Neuronal stem cell (in vitro differentiated cells): ENCODE measurements around the gene CMYA5.

Experiments used
- DNase-seq: peaks from one replicate; pipeline ENCODE4 v3.0.0-alpha.2; 2013; ENCODE audit warnings: low spot score
- H2AFZ ChIP-seq: one replicate; pipeline ENCODE4 v1.6.1; 2013; ENCODE audit warnings: mild to moderate bottlenecking, low read length, inconsistent platforms
- H2AK5ac ChIP-seq: 2 replicates; pipeline ENCODE4 v1.6.1; 2013; ENCODE audit warnings: low read depth, mild to moderate bottlenecking, inconsistent platforms, low read length, moderate library complexity, mixed read lengths
- H2BK120ac ChIP-seq: 2 replicates; pipeline ENCODE4 v1.6.1; 2013; ENCODE audit warnings: low read depth, mild to moderate bottlenecking, inconsistent platforms, low read length, moderate library complexity, mixed read lengths
- H2BK12ac ChIP-seq: one replicate; pipeline ENCODE4 v1.6.1; 2013; ENCODE audit warnings: low read length, inconsistent platforms
- H2BK15ac ChIP-seq: 2 replicates; pipeline ENCODE4 v1.6.1; 2013; ENCODE audit warnings: mild to moderate bottlenecking, low read length, inconsistent platforms, mixed read lengths
- H2BK5ac ChIP-seq: one replicate; pipeline ENCODE4 v1.6.1; 2013; ENCODE audit warnings: inconsistent platforms, mild to moderate bottlenecking, low read length, moderate library complexity
- H3K14ac ChIP-seq: one replicate; pipeline ENCODE4 v1.6.1; 2013; ENCODE audit warnings: low read length, inconsistent platforms
- H3K18ac ChIP-seq: 2 replicates; pipeline ENCODE4 v1.6.1; 2013; ENCODE audit warnings: low read length, inconsistent platforms
- H3K23ac ChIP-seq: 2 replicates; pipeline ENCODE4 v1.6.1; 2013; ENCODE audit warnings: low read depth, mild to moderate bottlenecking, mixed read lengths, low read length, inconsistent platforms; ENCODE audit not compliant: poor library complexity
- H3K27ac ChIP-seq: replicated peaks from 3 replicates; pipeline ENCODE4 v1.5.1; 2013; ENCODE audit warnings: low read length, inconsistent platforms
- H3K27me3 ChIP-seq, 3 experiments: 2 replicates each; pipeline ENCODE4 v1.6.1; 2013; ENCODE audit warnings: low read length in 3 of 3, mild to moderate bottlenecking in 2 of 3, inconsistent platforms in 1 of 3, low read depth in 1 of 3, mixed read lengths in 1 of 3, moderate library complexity in 1 of 3; ENCODE audit not compliant: control insufficient read depth in 3 of 3, insufficient read depth in 3 of 3
- H3K36me3 ChIP-seq, 2 donors: replicated peaks in 1 of 2; 2 replicates each; pipeline ENCODE4 v1.6.1; 2013; ENCODE audit warnings: low read length in 2 of 2; ENCODE audit not compliant: control insufficient read depth in 2 of 2, insufficient read depth in 2 of 2
- H3K4ac ChIP-seq: 2 replicates; pipeline ENCODE4 v1.6.1; 2013; ENCODE audit warnings: inconsistent platforms, mild to moderate bottlenecking, low read length, moderate library complexity
- H3K4me1 ChIP-seq, 2 donors: 1 replicate in 1 of 2; 2 replicates in 1 of 2; pipeline ENCODE4 v1.6.1; 2013; ENCODE audit warnings: low read length in 2 of 2, low read depth in 1 of 2; ENCODE audit not compliant: control insufficient read depth in 2 of 2, insufficient read depth in 1 of 2
- H3K4me2 ChIP-seq: one replicate; pipeline ENCODE4 v1.6.1; 2013; ENCODE audit warnings: mild to moderate bottlenecking, low read length, inconsistent platforms; ENCODE audit not compliant: insufficient read depth, poor library complexity, severe bottlenecking
- H3K4me3 ChIP-seq, 2 donors: 2 replicates each; pipeline ENCODE4 v1.5.1; 2013; ENCODE audit warnings: low read length in 2 of 2, mild to moderate bottlenecking in 2 of 2, inconsistent platforms in 1 of 2, moderate library complexity in 1 of 2
- H3K79me1 ChIP-seq: one replicate; pipeline ENCODE4 v1.6.1; 2013; ENCODE audit warnings: low read depth, mild to moderate bottlenecking, inconsistent platforms, low read length, moderate library complexity
- H3K9ac ChIP-seq: one replicate; pipeline ENCODE4 v1.6.1; 2013; ENCODE audit warnings: mild to moderate bottlenecking, low read depth, low read length, inconsistent platforms; ENCODE audit not compliant: poor library complexity
- H3K9me3 ChIP-seq, 2 donors: replicated peaks in 1 of 2; 2 replicates each; pipeline versions ENCODE3 to v1.6.1; 2013; ENCODE audit warnings: low read length in 2 of 2, mild to moderate bottlenecking in 2 of 2, inconsistent platforms in 1 of 2, low read depth in 1 of 2, mixed read lengths in 1 of 2, moderate library complexity in 1 of 2; ENCODE audit not compliant: control insufficient read depth in 2 of 2, insufficient read depth in 1 of 2
- H4K8ac ChIP-seq: one replicate; pipeline ENCODE4 v1.6.1; 2013; ENCODE audit warnings: low read depth, mild to moderate bottlenecking, inconsistent platforms, low read length, moderate library complexity
- H4K91ac ChIP-seq: one replicate; pipeline ENCODE4 v1.6.1; 2013; ENCODE audit warnings: low read length, low read depth, mild to moderate bottlenecking, inconsistent platforms; ENCODE audit not compliant: poor library complexity
- WGBS, 2 donors: extraction: QIAGEN DNeasy Blood & Tissue Kit; methylation state at CpG; one replicate each; pipeline ENCODE4 v1.1.7; 2013; ENCODE audit warnings: missing lambda C conversion rate in 2 of 2, mixed read lengths in 1 of 2; ENCODE audit not compliant: insufficient read length in 2 of 2, insufficient replicate concordance in 1 of 2; ENCODE audit errors: extremely low coverage in 2 of 2; 5-methylcytosine and 5-hydroxymethylcytosine counted together

CMYA5 gene

DNA sequence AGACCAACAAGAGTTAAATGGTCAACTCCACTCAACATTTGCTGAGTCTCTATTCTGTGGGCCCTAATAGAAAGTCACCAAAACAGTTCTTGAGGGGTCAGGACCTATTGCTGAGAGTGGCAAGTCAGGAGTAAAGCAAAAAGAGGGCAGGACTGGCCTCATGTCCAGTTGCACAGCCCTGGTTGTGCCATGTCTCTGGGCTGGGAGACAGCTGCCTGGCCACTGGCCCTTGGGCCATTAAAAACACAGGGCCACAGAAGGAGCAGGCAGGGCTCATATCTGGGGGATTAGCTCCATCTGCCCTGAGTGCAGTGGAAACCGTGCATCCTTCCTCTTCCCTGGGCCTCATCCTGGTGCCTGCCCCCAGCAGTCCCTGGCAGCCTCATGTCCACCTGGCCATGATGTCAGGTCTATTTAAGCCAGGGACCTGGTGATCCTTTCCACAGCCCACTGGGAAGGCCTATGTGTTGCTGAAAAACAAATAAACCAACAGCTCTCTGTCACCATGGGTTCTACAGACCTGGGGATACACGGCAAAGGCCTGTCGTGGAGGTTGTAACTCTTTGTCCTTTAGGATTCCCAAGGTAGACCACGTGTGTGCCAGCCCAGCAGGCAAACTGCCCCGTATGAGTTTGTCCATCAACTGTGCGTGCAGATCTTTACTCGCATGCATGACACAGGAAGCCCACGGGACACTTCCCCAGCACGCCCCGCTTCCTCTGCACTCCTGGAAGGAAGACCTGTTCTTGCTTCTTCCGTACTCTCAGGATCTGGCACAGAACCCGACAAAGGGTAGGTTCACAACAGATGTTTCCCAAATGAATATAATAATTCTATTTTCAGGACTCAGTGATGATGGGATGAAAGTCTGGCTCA, 152.6 kb downstream of the CMYA5 start:
- Histone ChIP-seq H3K79me1 (no peaks in the 10 kb centered on the region), H3K14ac (no peak overlapping the region), H2BK5ac (no peak overlapping the region), H4K8ac (no peak overlapping the region), H3K4me3 (no peak overlapping the region), H3K27ac (no peak overlapping the region), H3K4me2 (no peak overlapping the region), H3K4ac (no peak overlapping the region), H2BK15ac (no peak overlapping the region), H3K18ac (peak overlapping the region; percentile 49), H3K9ac (no peak overlapping the region), H2AFZ (no peak overlapping the region), H2BK12ac (no peak overlapping the region), H3K9me3 (no peaks in the 10 kb centered on the region), H4K91ac (no peak overlapping the region), H3K36me3 (no peaks in the 10 kb centered on the region), H3K23ac (no peak overlapping the region), H3K4me1 (peaks cover 0 to 4% of the 10 kb centered on the region in 2 donors), H2AK5ac (no peak overlapping the region), H2BK120ac (no peak overlapping the region), H3K27me3 (peaks cover 0 to 23% (median 0%) of the 10 kb centered on the region in 3 experiments)
- DNase-seq = no peak
- no CpG with 5 or more reads among the region's 12 CpGs for WGBS, 2 donors

- no peak overlapping the region for H2BK12ac ChIP-seq
- H3K18ac ChIP-seq = no peak overlapping the region
- no peak overlapping the region for H4K91ac ChIP-seq
- H3K4me3 ChIP-seq = no peak overlapping the region
- H2BK5ac ChIP-seq = no peak overlapping the region
- WGBS, 2 donors = no CpG with 5 or more reads among the region's 7 CpGs
- no peak overlapping the region for H3K4ac ChIP-seq
- H2BK15ac ChIP-seq = no peak overlapping the region
- no peak overlapping the region for H2AK5ac ChIP-seq
- H3K27me3 ChIP-seq = peaks cover 0 to 23% (median 0%) of the 10 kb centered on the region in 3 experiments
- no peak for DNase-seq
- no peak overlapping the region for H4K8ac ChIP-seq
- H3K23ac ChIP-seq = no peak overlapping the region
- H3K4me2 ChIP-seq = no peak overlapping the region
- no peak overlapping the region for H3K27ac ChIP-seq
- no peak overlapping the region for H3K14ac ChIP-seq
- no peak overlapping the region for H2AFZ ChIP-seq
- H3K79me1 ChIP-seq = no peaks in the 10 kb centered on the region
- H3K9me3 ChIP-seq = no peaks in the 10 kb centered on the region
- H3K4me1 ChIP-seq = peaks cover 0 to 4% of the 10 kb centered on the region in 2 donors
- no peak overlapping the region for H2BK120ac ChIP-seq
- no peaks in the 10 kb centered on the region for H3K36me3 ChIP-seq
- no peak overlapping the region for H3K9ac ChIP-seq
Observed at GRCh38 chr5:79842991-79843390, 153.4 kb downstream of the CMYA5 start.

DNA sequence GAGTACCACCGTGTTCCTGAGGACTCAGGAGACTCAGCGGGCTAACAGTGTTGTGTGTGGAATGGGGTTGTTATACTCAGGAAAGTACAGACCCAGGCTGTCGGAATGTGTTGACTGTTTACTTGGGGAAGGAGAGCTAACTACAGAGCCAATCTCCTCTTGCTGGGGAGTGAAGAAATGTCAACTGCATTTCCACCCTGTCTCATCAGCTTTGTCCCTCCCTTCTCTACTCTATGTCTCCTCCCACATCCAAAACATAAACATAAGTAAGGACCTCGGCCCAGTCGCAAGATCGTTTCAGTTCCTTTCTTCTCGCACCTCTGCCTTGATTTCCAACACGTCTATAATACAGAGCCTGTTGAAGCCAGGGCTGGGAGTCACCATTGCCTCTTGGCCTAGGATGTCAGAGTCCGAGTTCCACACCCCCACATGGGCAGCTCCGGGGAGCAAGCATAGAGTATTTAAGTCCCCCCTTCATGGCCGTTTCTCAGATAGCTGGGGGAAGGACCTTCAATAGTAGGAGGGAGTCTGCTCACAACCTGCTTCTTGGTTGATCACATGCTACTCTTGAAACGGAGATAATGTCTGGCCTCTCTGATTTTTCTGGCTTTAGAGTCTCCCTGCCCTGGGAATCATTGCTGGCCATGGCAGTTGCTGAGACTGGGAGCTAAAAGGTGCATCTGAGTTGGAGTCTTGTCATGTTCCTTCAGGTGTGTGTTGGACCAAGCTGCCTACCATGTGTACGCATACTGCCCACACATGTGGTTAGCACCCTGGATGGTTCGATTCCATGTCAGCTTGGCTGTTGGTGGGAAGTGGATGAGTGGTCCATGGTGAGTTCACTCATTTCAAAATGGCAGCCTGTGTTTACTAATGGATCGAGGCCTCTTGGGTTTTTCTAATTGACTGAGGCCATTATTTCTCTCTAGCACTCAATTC, 154.1 kb downstream of the CMYA5 start:
- Histone ChIP-seq H3K4me3 (no peak overlapping the region), H3K27me3 (peaks cover 0 to 23% (median 0%) of the 10 kb centered on the region in 3 experiments), H3K23ac (no peak overlapping the region), H3K4me2 (no peak overlapping the region), H2BK5ac (no peak overlapping the region), H3K18ac (no peak overlapping the region), H3K36me3 (no peaks in the 10 kb centered on the region), H2BK15ac (no peak overlapping the region), H2BK12ac (no peak overlapping the region), H3K4me1 (peaks cover 0 to 3% of the 10 kb centered on the region in 2 donors), H4K8ac (no peak overlapping the region), H3K9ac (no peak overlapping the region), H3K79me1 (no peaks in the 10 kb centered on the region), H2BK120ac (no peak overlapping the region), H2AFZ (no peak overlapping the region), H3K14ac (no peak overlapping the region), H3K27ac (no peak overlapping the region), H4K91ac (no peak overlapping the region), H2AK5ac (no peak overlapping the region), H3K4ac (no peak overlapping the region), H3K9me3 (no peaks in the 10 kb centered on the region)
- WGBS, 2 donors = no CpG with 5 or more reads among the region's 15 CpGs
- no peak for DNase-seq

GRCh38 chr5:79844571-79844970, 154.9 kb downstream of the CMYA5 start:
- Histone ChIP-seq H3K4ac (no peak overlapping the region), H3K79me1 (no peaks in the 10 kb centered on the region), H3K23ac (no peak overlapping the region), H3K27ac (no peak overlapping the region), H4K8ac (no peak overlapping the region), H3K27me3 (peaks cover 0 to 18% (median 0%) of the 10 kb centered on the region in 3 experiments), H4K91ac (no peak overlapping the region), H2AFZ (no peak overlapping the region), H2BK12ac (no peak overlapping the region), H2AK5ac (no peak overlapping the region), H3K4me1 (peaks cover 0 to 3% of the 10 kb centered on the region in 2 donors), H3K36me3 (no peaks in the 10 kb centered on the region), H3K18ac (no peak overlapping the region), H3K9me3 (no peaks in the 10 kb centered on the region), H3K4me3 (no peak overlapping the region), H2BK120ac (no peak overlapping the region), H3K4me2 (no peak overlapping the region), H2BK15ac (no peak overlapping the region), H3K14ac (no peak overlapping the region), H2BK5ac (no peak overlapping the region), H3K9ac (no peak overlapping the region)
- WGBS, 2 donors = no CpG with 5 or more reads among the region's 1 CpG
- DNase-seq = no peak
